HFF-Myc (cell line): ENCODE results near the gene CACNB2.

Experiments used
- DNase-seq: peaks from one replicate; pipeline ENCODE4 v3.0.0-alpha.2; 2011; ENCODE audit warnings: low read depth; ENCODE audit errors: extremely low read depth
- H3K4me3 ChIP-seq: replicated peaks from 2 replicates; pipeline ENCODE4 v1.5.1; 2011; ENCODE audit warnings: low read depth, mild to moderate bottlenecking, control low read depth, low read length
- CTCF ChIP-seq: IDR thresholded peaks from 2 replicates; pipeline ENCODE4 v1.5.1; 2012; ENCODE audit warnings: mild to moderate bottlenecking, low read depth, low read length, control low read depth; ENCODE audit errors: missing control alignments

CACNB2 gene

DNA sequence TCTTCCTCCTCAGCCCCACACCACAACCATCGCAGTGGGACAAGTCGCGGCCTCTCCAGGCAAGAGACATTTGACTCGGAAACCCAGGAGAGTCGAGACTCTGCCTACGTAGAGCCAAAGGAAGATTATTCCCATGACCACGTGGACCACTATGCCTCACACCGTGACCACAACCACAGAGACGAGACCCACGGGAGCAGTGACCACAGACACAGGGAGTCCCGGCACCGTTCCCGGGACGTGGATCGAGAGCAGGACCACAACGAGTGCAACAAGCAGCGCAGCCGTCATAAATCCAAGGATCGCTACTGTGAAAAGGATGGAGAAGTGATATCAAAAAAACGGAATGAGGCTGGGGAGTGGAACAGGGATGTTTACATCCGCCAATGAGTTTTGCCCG, 399.1 kb downstream of the CACNB2 start:
- no peak overlapping the region for H3K4me3 ChIP-seq
- no peak for DNase-seq
- no peak for TF ChIP-seq CTCF

GRCh38 chr10:18540195-18540594, 400.0 kb downstream of the CACNB2 start:
- no peak overlapping the region for H3K4me3 ChIP-seq
- TF ChIP-seq CTCF = no peak
- no peak for DNase-seq

DNA sequence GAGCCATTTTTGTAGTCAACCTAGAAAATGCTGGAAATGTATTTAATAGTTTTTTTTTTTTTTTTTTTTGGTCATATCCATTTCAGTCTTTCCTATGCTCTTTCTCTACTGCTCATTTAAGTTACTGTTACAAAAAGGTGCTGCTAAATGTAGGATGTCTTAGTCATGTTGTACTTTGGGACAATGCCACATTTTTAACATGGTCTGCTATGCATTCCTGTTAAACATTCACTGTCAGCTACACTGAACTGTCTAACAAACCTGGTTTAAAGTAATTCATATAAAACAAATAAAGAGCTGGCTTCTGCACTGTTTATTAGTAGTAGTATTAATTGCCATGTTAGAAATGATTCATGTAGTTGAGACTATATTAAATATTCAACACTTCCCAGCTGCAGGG, 402.6 kb downstream of the CACNB2 start:
- no peak for TF ChIP-seq CTCF
- no peak overlapping the region for H3K4me3 ChIP-seq
- DNase-seq = no peak

- DNase-seq = no peak
- no peak for TF ChIP-seq CTCF
- no peak overlapping the region for H3K4me3 ChIP-seq
Measured at GRCh38 chr10:18545621-18546305, 405.5 kb downstream of the CACNB2 start.

DNA sequence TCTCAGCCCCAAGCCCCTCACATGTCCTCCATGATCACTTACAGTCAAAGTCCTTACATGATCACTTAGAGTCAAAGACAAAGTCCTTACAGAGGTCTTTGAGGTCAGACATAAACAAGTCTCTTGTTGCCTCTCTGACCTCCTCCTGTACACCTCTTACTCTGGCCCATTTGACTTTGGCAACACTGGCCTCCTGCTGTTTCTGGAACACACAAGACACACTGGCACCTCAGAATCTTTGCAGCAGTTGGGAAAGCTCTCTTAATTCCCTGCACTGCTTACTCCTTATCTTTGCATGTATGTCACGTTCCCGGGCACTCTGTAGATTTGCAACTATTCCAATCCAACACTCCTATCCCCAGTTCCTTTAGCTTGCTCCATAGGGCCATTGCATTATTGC, 408.9 kb downstream of the CACNB2 start:
- H3K4me3 ChIP-seq = no peak overlapping the region
- no peak for DNase-seq
- no peak for TF ChIP-seq CTCF

DNA sequence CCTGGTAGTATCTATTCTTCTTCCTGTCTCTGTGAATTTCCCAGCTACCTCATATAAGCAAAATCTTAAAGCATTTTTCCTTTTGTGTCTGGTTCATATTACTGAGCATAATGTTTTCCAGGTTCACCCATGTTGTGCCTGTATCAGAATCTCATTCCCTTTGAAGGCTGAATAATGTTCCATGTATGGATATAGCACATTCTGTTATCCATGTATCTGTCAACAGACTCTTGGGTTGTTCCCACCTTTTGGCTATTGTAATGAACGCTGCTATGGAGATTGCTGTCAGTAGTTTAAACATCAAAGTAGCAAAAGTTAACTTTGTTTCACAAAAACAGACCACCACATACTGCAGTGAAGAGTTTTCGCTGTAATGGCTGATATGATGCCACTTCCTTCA, 411.2 kb downstream of the CACNB2 start:
- DNase-seq = no peak
- no peak overlapping the region for H3K4me3 ChIP-seq
- no peak for TF ChIP-seq CTCF

- no peak for TF ChIP-seq CTCF
- no peak overlapping the region for H3K4me3 ChIP-seq
- no peak for DNase-seq
Measured at GRCh38 chr10:18554479-18554878, 414.3 kb downstream of the CACNB2 start.
